GM12873 (cell line): ENCODE data around the gene TMEM91.

Experiments
- TF ChIP-seq, protein P1 (sequence below): IDR thresholded peaks from 2 replicates; pipeline ENCODE4 v1.5.1; 2012; ENCODE audit warnings: low read depth, mild to moderate bottlenecking, moderate library complexity, low read length, control low read depth; ENCODE audit not compliant: insufficient read depth; ENCODE audit errors: missing control alignments

TMEM91 gene

DNA sequence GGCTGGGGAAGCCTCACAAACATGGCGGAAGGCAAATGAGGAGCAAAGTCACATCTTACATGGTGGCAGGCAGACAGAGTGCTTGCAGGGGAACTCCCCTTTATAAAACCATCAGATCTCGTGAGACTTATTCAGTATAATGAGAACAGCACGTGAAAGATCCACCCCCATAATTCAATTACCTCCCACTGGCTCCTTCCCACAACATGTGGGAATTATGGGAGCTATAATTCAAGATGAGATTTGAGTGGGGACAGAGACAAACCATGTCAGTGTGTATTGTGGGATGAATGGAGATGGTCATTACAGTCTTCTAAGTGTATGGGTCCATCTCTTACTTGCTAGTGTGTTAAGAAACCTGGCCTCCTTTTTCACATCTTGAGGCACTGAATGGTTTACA is 25.7 kb downstream of the TMEM91 start:
- TF ChIP-seq, protein P1, sequence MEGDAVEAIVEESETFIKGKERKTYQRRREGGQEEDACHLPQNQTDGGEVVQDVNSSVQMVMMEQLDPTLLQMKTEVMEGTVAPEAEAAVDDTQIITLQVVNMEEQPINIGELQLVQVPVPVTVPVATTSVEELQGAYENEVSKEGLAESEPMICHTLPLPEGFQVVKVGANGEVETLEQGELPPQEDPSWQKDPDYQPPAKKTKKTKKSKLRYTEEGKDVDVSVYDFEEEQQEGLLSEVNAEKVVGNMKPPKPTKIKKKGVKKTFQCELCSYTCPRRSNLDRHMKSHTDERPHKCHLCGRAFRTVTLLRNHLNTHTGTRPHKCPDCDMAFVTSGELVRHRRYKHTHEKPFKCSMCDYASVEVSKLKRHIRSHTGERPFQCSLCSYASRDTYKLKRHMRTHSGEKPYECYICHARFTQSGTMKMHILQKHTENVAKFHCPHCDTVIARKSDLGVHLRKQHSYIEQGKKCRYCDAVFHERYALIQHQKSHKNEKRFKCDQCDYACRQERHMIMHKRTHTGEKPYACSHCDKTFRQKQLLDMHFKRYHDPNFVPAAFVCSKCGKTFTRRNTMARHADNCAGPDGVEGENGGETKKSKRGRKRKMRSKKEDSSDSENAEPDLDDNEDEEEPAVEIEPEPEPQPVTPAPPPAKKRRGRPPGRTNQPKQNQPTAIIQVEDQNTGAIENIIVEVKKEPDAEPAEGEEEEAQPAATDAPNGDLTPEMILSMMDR, result no peak

DNA sequence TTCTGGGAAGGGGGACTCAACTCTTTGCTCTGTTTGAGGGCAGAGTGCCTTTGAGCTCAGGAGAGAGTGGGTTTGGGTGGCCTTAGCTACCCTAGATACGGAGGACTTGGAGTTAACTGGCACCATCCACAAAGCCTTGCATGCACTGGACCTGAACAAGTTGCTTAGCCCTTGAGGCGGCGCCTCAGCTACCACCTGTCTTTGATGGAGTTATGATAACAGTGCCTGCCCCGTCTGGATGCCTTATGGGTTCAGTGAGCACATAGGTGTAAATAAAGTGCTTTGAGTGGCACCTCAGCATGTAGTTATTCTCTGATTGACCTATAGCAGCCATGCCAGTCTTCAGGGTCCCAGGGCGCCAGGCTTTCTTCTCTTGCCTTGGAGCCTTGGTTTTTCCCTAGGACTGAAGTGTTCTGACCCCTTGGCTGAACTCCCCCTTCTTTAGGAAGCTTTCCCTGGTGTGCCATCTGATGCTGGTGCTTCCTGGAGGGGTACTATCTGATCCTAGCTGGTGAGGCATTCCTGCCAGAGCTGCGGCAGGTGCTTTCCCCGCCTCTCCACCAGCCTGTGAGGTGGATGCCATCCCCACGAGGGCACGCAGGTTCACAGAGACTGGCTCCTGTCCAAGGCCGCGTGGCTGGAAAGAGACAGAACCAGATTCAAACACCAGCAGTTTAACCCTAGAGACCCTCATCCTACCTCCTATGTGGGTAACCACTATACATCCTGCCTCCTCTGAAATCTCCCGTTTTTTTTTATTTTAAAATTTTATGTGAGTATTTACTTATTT is 27.0 kb downstream of the TMEM91 start:
- TF ChIP-seq, protein P1, result no peak

DNA sequence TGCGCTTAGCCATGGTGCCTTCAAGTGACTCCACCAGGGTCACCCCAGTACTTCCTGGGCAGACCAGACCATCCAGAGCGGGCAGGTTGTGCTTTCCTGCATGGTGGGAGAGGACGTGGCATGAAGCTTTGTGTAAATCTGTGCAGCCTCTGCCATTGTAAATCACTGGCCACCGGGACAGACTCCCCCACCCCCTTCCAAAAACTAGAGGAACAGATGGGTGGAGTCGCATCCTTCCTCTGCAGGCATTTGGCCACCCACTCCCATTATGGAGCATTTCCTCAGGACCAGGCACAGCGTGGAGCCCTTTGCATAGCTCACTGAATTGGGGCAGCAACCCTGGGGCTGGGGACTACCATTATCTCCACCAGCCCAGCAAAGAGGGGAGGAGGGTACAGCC is 29.4 kb downstream of the TMEM91 start:
- TF ChIP-seq, protein P1, result no peak

DNA sequence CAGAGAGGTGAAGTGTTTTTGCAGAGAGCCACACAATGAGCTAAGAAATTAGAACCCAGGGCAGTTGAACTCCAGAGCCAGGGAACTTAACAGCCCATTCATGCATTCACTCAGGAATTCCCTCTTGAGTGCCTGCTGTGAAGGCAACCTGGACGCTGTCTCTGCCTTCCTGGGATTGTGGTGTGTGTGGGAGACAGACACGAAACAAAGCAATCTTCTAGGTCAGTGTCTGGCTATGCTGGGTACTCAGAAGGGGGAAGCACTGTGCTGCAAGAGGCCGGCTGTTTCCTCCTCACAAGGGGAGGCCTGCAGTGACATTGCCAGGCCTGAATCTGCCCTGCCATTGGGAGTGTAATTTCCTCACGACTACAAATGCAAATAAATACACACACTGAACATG is 30.9 kb downstream of the TMEM91 start:
- TF ChIP-seq, protein P1, result no peak

DNA sequence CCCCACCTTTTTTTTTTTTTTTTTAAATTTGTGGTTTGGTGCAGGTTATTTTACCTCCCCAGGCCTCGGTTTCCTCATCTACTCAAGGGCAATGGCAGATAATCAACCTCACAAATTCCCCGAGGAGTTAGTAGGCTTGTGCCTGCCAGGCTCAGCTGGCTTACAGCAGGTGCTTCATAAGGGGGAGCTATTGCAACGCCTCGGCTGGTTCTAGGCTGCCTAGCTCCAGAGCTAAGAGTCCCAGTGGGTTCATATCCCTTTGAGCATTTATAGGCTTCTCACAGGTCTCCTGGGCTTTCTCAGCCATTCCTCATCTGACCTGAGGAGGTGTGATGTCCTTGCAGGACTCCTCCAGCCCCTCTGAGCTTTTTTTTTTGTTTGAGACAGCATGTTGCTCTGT is 31.9 kb downstream of the TMEM91 start:
- TF ChIP-seq, protein P1, result peak; percentile 15

DNA sequence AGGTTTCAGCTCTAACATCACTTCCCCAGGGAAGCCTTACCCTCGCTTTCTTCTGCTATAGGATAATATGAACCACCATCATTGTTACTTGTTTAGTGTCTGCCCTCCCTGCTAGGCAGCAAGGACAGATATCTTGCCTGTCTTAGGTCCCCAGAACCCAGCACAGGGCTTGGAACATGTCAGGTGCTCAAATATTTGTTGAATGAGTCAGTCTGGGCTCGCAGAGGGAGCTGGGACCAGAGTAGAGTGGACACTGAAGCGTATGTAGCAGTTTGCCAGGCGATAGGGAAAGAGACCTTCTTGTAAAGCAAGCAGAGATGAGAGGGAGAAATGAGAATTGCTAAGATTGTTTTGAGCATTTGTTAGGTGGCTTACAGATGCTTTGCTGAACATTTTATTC is 33.0 kb downstream of the TMEM91 start:
- TF ChIP-seq, protein P1, result no peak

DNA sequence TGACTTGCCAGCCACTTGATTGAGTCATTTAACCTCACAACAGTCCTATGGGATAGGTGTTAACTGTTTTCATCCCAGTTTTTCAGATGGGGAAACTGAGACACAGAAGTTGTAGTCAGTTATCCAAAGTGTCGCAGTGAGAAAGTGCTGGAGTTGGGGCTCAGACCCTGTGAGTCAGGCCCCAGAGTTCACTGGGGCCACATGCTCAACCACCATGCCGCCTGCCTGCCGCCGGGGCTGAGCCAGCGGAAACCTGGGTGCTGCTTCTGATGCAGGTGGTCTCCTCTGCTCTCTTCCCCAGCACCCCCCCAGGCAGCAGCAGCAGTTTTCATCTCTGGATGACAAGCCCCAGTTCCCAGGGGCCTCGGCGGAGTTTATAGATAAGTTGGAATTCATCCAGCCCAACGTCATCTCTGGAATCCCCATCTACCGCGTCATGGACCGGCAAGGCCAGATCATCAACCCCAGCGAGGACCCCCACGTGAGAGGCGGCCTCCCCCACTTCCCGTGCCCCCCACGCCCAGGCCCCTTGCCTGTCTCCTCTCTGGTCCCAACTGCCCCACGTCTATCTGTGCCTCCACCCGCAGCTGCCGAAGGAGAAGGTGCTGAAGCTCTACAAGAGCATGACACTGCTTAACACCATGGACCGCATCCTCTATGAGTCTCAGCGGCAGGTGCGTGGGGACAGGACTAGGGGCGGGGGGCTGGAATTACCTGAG is 34.2 kb downstream of the TMEM91 start:
- TF ChIP-seq, protein P1, result no peak
